GM21390 (cell line): ENCODE results near the gene SAMD4A.

ENCODE experiments used
- ATAC-seq: cut with Tn5 transposase; IDR thresholded peaks from one replicate; pipeline ENCODE4 v1.9.1; 2021; ENCODE audit not compliant: unreplicated experiment

The SAMD4A gene

DNA sequence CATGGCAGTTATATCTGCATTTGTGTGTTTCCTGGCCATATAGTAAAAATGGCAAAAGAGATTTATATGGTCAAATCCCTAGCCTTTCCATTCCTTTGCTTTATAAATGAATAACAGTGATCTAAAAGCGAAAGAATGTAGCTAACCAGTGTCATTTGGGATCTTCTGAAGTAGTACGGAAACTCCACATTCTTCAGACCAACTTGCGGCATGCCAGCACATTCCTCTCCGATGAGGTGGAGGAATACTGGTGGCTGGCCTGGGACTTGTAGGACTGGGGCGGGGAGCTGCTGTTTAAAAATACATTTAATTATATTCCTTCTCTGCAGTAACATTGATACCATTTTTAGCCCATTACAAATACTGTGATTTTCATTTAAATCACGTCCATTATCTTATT lies 85.3 kb downstream of the SAMD4A start:
- no peak for ATAC-seq

DNA sequence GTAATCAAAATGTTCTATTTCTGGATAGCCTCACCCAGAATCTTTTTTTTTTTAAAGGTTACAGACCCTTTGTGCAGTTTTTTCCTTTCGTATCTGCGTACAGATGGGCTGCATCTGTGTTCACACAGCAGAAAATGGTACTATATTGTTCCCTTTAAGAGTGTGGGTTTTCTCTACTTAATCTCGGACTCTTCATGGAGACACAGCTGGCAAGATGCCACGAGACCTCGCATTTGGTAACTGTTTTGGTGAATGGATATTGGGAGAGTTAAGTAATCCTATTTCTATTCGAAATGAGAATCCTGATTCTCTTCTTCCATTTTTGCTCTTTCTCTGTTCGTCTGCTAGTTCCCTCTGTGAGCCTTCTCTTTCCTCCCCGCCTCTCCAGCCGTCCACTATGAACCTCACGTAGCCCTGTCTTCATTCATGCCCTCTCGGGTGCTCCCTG lies 85.7 kb downstream of the SAMD4A start:
- no peak for ATAC-seq

DNA sequence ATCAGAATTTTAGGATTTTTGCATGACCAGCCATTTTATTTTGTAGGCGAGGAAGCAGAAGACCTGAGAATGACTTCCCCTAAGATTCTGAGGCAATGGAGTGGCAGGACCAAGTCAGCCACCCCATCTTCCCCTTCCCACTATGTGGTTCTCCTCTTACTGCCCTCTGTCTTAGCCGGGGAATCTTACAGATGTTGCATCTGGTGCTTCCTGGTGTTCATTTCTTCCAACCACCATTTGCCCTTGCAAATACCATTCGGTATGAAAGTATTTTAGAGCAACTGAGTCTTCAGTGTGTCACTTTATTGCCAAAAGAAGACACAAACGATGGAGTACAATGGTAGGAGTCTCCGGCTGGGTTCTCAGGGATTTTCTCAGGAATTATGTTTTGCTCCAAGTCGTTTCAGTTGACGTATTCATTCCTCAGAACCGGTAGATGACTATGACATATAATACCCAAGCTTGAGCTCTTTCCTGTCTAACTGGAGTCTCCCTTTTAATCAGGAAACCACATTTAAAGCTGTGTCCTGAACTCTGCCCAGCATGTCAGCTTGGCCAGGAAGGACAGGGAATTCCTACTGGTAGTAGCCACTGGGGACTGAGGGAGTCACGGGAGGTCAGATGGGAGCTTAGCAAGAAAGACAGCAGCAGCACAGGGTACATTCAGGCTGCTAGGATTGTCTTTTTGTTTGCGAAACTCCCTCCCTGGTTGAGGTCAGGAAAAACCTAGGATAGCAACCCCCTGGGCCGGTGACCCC lies 87.0 kb downstream of the SAMD4A start:
- ATAC-seq = no peak

DNA sequence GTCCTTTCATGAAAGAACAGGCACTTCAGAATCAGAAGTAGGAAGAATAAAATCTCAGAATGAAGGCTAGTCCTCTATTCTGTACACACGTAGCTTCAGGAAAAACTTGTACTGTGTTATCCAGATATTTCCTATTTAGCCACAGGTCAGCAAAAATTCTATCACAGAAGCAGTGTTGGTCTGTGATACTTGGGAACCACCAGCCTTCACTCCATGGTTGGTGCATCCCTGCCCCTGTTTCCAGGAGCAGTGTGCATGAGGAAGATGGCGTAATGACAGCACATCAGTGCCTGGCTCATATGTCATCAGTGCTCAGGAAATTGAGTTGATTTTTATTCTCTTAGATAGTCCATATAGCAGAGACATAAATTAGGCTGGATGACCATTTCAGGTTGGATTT lies 87.7 kb downstream of the SAMD4A start:
- no peak for ATAC-seq

DNA sequence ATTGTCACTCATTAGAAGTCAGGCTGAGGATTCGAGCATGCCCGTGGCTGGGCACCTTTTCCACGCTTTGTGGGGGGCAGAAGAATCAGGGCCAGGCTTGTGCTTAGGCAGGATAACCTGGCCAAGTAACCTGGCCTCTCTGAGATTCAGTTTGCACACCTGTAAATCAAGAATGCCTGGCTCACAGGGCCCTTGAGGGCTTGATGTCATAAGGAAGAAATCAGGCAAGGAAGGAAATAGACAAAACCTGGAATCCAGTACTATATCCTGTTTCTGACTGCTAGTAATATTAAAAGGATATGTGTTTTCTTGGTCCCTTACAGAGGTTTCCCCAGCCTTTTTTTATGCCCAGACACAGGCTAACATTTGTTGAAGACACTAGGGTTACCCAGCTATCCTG lies 91.9 kb downstream of the SAMD4A start:
- ATAC-seq = no peak

DNA sequence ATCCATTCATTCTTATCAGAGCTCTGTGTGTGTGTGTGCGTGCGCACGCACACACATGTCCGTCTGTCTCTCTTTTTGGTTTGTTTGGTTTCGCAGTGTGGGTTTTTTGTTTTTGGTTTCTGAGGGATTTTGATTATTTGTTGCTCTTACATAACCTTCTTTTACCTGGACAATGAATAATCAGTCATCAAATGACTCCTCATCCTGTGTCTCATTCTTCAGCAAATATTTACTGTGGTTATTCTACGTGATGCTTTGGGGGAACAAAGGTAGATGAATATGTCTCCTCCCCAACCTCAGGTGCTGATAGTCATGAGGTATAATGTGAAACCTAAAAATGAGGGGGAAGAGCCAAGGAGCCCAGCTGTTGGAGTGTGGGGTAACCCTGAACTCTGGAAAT lies 92.4 kb downstream of the SAMD4A start:
- no peak for ATAC-seq

DNA sequence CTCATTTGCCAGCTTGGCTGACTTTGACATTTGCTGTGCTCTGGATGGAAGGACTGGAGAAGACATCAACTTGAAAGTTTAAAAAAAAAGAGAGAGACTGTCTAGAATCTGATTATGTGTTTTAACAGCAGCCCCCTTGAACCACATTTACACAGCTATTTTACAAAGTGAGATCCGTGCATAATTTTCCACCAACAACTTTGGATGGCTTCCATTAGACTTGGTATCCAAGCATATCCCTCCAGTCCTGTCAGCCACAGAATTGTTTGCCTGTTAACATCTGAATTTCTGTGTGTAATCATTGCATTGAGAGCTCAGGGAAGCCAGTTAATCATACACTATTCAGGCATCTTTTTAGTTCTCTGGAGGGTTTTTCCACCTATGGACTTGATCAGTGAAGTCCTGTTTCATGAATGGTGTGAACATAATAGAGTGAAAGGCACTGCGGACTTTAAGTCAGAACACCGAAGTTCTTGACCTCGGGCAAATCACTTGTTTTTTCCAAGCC lies 93.7 kb downstream of the SAMD4A start:
- no peak for ATAC-seq

DNA sequence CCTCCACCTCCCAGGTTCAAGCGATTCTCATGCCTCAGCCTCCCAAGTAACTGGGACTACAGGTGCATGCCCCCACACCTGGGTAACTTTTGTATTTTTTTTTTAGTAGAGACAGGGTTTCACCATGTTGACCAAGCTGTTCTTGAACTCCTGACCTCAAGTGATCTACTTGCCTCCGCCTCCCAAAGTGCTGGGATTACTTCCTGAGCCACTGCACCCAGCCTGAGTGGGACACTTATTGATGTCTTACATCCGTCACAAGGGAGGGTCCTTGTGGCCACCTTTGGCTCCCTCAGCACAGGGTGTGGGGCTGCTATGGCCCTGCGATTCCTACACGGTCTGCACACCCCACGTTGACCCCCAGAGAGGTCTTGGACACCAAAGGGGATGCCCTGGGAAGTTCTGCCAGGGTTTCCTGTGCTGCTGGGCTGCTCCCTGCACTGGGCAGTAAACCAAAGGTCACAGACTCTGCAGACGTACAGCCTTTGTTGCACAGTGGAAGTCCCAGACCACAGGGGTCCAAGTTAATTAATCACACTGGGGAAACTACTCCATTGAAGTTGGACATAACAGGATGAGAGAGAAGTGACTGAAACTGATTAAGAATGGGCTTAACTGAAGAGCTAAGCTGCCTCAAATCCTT lies 95.7 kb downstream of the SAMD4A start:
- ATAC-seq = no peak

DNA sequence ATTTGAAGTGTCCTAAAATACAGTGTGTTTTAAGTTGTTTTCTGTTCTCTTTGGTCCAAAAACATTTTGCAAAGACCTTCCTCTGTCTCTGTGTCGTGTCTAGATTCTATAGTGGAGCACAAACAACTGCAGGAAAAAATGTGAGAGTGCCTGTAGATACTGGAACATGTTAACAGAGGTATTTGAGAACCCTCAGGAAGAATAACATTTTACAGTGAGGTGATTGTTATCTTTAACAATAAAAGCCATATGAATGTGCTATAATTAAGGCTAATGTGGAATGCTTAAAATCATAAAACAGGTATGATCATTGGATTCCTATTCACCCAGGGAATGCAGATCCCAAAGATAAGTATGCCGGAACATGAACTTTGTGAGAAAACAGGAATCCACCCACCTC lies 98.0 kb downstream of the SAMD4A start:
- no peak for ATAC-seq

DNA sequence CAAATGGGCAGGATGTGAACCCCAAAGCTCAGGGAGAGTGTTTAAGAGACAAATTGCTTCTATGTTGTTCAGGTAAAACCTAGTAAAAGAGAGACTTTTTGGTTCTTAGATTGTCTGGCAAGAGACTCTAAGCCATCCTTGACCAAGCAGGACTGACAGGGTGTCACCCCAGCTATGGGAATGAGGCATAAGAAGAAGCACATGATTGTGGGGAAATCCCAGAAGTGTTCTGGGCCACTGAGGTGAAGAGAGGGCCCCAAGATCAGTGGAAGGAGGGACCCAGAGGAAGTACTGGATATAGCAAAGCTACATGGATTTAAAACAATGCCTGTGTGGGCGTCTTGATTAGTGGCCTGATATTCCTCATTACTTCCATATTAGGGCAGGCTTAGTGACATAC lies 99.0 kb downstream of the SAMD4A start:
- no peak for ATAC-seq

DNA sequence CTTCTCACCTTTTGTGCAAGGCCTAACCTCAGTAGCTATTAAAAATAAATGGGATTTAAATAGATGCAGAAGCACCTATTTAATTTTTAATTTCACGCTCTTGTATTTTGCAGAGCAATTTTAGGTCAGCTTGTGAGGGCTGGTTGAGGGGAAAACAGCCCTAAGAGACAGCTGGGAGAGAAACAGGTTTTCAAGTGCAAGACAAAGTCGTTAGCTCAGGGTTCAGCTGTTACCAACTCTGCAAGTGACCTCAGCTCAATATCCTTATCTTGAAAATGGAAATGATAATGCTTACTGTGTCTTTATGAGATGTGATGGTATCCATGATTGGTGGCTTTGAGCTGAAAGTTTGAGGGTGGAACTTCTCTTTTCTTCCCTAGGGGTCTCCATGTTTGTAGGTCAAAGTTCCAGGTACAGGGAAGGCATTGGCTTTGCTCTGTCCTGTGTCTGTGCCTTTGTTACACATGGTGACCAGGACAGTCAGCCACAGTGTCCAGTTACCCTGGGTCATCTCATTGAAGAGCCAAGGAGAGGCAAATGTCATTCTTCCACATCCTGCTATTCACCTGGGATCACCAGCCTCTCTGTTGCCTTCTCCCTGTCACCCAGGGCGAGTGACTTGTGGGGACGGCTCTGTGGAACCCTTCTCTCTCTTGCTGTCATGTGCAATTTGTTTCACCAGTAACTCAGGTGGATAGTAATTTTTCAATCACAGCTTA lies 100.3 kb downstream of the SAMD4A start:
- ATAC-seq = no peak

DNA sequence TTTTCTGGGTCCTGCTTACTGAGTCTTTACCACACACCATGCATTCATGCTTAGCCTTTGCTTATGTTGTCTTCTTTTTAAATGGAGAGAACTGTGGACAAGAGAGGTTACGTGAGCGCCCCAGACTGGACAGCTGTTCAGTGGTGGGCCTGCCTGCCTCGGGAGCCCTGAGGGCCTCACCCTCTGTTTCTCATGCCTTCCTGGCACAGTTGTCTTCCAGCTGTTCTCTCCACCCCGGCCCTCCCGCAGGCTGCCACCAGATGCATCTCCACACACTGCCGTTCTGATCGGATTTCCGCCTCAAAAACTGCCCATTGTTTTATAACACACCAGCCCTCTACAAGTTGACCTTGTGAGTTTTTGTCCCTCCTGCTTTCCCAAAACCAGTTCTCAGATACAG lies 100.8 kb downstream of the SAMD4A start:
- ATAC-seq = no peak

DNA sequence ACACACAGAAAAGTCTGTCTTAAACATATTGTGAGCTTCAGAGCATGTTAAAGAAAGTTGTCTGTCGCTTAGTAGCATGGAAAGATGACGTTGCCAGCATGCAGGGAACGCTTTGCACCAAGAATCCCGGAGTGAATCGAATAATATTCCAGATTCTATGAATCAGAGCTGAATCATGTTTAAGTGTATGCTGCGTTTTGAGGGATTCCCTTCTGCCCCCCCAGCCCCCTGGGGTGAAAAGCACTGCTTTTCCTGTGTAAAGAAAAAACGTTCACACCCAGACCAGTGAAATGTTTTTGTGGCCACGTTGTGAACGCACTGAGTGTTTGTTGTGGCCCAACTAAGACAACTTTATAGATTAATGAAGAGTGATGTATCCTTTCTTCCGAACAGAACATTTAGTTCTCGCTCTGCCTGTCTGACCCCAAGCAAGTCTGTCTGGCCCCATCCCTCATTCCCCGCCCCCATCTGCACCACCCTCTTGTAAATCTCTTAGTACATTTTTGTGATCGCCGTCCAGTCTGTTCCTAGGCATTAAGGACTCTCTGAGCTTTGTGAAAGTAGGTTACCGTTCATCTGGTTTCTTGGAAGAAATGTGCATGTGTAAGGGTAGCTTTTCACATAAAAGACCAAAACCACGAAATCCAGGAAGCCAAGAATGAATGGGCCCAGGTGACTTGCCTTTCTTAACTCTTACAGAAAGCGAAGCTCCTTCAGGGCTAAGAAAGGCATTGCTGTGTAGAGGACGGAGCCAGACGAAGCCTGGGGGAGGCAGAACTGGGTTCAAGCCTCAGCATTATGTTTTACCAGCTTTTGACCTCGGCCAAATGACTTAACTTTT lies 103.0 kb downstream of the SAMD4A start:
- ATAC-seq = no peak

DNA sequence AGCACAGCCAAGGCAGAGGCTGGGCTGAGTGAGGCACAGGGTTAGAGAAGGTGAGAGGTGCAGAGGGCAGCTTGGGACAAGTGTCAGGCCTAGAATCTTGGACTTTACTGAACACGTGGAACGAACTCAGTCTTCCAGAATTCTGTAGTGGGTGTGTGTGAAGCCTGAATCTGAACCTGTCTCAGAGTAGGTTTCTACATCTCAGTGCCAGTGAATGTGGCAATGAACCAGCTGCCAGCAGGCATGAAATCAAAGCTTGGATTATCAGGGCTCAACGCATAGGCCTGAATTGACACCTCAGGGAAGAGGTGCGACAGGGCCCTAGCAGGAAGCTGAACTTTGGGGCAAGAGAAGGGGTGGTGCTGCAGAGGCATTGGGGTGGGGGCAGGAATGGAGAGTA lies 104.6 kb downstream of the SAMD4A start:
- no peak for ATAC-seq

DNA sequence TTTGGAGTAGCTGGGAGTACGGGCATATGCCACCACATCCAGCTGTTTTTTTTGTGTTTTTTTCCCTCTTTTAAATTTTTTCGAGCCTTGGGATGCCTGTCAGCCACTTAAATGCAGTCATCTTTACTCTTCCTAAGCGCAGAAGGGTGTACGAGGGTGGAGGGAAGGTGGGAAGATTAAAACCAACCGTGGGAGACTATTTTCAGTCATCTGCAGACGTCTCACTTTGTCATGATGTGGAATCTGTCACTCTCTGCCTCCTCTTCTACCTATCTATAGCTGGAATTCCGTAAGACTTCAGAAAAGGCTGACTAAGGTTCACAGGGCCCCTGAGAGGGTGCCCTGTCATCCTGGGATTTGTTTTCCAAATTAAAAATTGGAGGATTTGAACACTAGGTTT lies 105.3 kb downstream of the SAMD4A start:
- no peak for ATAC-seq

DNA sequence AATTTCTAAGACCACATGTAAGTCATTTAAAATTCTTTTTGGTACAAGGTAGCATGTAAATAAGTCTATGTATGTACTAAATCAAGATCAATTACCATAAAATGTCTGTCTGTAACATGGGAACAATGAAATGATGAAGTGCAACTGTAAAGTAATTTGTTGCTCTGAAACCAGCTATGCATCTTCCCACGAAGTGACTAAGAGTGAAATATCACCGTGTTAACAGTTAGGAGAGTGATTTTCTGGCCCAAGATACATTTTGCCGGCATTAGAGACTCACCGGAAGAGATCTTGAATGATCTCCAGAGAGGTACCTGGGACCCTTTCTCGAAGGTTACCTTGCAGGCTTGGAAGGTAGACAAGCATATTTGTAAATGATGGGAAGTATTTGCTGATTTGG lies 105.8 kb downstream of the SAMD4A start:
- ATAC-seq = no peak

DNA sequence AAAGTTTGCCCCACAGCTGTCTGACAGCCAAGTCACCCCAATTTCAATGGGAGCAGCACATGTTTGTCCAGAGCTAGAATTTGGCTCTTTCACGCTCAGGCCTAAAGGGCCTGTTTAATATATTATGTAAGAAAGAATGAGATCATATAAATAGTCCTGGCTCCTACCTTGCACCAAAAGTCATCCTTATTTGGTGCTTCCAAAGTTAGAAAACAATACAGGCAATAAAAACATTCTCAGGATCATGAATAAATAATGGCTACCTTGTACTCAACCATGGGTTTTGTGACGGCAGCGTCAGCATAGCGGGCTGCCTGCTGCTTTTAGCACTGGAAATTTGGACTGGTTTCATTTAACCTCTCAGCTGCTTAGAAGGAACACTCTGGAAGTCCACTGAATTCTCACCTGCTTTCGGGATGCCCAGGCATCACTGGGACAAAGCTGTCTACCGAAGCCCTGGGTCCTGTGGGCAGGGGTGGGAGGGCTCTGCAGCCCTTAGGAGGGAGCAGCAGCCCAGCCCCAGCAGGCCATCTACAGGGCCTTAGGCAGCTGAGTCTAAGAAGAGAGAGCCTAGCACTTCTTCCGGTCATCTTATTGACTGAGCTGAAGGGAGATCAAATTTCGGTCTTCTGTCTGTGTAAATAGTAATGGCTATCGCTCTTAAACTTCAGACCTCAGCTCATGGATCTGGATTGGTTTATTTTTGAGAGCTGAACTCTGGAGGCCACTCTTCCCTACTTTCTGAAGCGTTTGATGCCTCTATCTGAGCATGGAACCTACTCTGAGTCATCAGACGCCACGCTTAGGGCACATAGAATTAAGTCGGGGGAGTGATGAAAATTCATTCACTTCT lies 106.5 kb downstream of the SAMD4A start:
- no peak for ATAC-seq

DNA sequence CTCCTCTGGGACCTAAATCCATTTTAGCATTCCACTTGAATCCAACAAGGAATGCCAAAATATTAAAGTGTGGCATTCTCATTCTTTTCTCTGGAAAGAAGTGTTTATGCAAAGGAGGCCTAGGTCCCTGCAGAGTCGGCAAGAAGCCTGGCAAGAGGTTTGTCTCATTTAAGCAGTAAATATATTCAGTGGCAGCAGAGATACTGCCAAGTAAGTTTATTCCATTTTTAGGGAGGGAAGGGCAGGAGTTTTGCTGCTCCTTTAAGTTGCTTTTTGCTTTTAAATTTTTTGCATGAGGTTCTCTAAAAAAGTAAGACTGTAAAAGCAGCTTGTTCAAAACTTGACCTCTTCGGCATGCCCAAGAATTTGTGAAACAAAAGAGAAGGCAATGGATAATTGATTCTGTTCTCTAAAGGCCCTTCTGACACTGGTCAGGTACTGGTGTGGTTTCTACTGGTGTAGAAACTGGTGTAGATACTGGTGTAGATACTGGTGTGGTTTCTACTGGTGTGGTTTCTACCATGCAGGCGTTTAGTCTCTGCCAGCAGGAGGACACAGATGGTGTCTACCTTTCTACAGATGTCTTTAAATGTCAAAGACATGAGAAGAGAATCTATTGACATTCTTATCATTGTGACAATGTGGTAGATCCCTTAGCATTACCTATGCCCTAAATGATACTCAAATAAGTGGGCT lies 107.3 kb downstream of the SAMD4A start:
- peak; percentile 75 for ATAC-seq
